AG09319 (cell line): ENCODE data around the gene PRPF4.
"Not testable (repeated sequence)": the region's sequence is repeated elsewhere in the genome, so short reads cannot be mapped to it uniquely, and the experiment has no call there.

Source experiments
- DNase-seq: peaks from one replicate; pipeline ENCODE4 v3.0.0-alpha.2; 2010; ENCODE audit warnings: low read depth; ENCODE audit errors: extremely low read depth
- CTCF ChIP-seq: IDR thresholded peaks from 2 replicates; pipeline ENCODE4 v1.5.1; 2011; ENCODE audit warnings: low read depth, mild to moderate bottlenecking, inconsistent platforms, low read length, moderate library complexity

Gene PRPF4

GRCh38 chr9:113275157-113276131 lies at the start of gene PRPF4, which contains the start of gene CDC26:
Gene PRPF4 (plus strand): TSS chr9:113275658. CDS start chr9:113275744, 86 bp downstream.
Gene CDC26 (minus strand): TSS chr9:113275572. CDS start chr9:113272507, 3,065 bp downstream.
- no peak for TF ChIP-seq CTCF

GRCh38 chr9:113227436-113227835 lies 48.0 kb upstream of the PRPF4 start:
- no peak for TF ChIP-seq CTCF
- no peak for DNase-seq

More at GRCh38 chr9:113275157-113276131, at the start of gene PRPF4, which contains the start of gene CDC26:
- DNase-seq, result peak; percentile 97

- TF ChIP-seq CTCF, result no peak
- DNase-seq, result no peak
Observed at GRCh38 chr9:113228130-113228665, 47.3 kb upstream of the PRPF4 start.

- no peak for TF ChIP-seq CTCF
- no peak for DNase-seq
Observed at GRCh38 chr9:113231701-113232100, 43.8 kb upstream of the PRPF4 start.

- not testable (repeated sequence) for DNase-seq
Observed at GRCh38 chr9:113235701-113236255, 39.7 kb upstream of the PRPF4 start.

GRCh38 chr9:113237026-113237425 lies 38.4 kb upstream of the PRPF4 start:
- no peak for DNase-seq
- TF ChIP-seq CTCF, result no peak

GRCh38 chr9:113238202-113238858 lies 37.1 kb upstream of the PRPF4 start:
- DNase-seq, result no peak
- TF ChIP-seq CTCF, result no peak
